ENCODE results near the gene SLFN12L.

SLFN12L gene

GRCh38 chr17:35545150-35545549 lies 7.7 kb upstream of the SLFN12L start:
- H3K4me3 ChIP-seq (ENCODE audit: control insufficient read depth, low read depth, low read length), result no peak overlapping the region
- DNase-seq (ENCODE audit: low read depth), result no peak
- TF ChIP-seq, protein P1, sequence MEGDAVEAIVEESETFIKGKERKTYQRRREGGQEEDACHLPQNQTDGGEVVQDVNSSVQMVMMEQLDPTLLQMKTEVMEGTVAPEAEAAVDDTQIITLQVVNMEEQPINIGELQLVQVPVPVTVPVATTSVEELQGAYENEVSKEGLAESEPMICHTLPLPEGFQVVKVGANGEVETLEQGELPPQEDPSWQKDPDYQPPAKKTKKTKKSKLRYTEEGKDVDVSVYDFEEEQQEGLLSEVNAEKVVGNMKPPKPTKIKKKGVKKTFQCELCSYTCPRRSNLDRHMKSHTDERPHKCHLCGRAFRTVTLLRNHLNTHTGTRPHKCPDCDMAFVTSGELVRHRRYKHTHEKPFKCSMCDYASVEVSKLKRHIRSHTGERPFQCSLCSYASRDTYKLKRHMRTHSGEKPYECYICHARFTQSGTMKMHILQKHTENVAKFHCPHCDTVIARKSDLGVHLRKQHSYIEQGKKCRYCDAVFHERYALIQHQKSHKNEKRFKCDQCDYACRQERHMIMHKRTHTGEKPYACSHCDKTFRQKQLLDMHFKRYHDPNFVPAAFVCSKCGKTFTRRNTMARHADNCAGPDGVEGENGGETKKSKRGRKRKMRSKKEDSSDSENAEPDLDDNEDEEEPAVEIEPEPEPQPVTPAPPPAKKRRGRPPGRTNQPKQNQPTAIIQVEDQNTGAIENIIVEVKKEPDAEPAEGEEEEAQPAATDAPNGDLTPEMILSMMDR (conservative IDR thresholded peaks at IDR 0.05; ENCODE audit: control insufficient read depth, insufficient read depth, low read depth, low read length), result no peak

DNA sequence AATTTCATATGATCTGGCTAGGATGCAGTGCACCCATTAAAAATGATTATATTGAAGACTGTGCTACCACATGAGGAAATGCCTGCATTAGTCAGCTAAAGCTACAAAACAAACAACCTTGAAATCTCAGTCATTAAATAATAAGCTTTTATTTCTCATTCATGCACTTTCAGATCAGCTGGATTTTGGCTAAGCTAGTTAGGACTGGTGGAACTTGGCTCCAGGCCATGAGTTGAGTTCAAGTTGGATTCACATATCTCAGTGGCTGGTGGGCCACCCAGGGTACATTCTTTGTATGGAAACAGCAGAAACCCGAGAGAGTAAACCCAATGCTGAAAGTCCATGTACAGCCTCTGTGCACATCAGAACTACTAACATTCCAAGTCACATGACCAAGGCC lies 6.4 kb upstream of the SLFN12L start:
- TF ChIP-seq, protein P1 (conservative IDR thresholded peaks at IDR 0.05; ENCODE audit: control insufficient read depth, insufficient read depth, low read depth, low read length), result no peak
- no peak for DNase-seq (ENCODE audit: low read depth)
- no peak overlapping the region for H3K4me3 ChIP-seq (ENCODE audit: control insufficient read depth, low read depth, low read length)

DNA sequence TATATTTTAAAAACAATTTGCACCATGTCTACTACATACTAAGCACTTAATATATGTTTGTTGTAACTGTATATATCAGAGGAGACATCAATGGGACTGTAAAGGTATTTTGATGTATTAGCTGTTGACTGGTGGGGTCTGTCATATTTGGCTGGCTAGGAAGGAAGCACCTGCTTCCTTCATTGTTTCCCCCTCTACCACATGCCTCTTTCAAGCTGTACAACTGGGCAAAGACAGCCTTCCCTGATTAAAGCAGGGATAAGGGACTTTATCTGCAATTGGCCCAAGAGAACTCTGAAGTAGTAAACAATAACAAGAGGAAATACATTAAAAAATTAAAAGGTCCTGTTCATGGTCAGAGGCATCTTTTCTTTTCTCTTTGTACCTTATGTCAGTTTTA lies 5.5 kb upstream of the SLFN12L start:
- no peak overlapping the region for H3K4me3 ChIP-seq (ENCODE audit: control insufficient read depth, low read depth, low read length)
- TF ChIP-seq, protein P1 (conservative IDR thresholded peaks at IDR 0.05; ENCODE audit: control insufficient read depth, insufficient read depth, low read depth, low read length), result no peak
- DNase-seq (ENCODE audit: low read depth), result no peak

- H3K4me3 ChIP-seq (ENCODE audit: control insufficient read depth, low read depth, low read length), result no peak overlapping the region
- TF ChIP-seq, protein P1 (conservative IDR thresholded peaks at IDR 0.05; ENCODE audit: control insufficient read depth, insufficient read depth, low read depth, low read length), result no peak
- DNase-seq (ENCODE audit: low read depth), result no peak
Measured at GRCh38 chr17:35541434-35541833, 4.0 kb upstream of the SLFN12L start.

DNA sequence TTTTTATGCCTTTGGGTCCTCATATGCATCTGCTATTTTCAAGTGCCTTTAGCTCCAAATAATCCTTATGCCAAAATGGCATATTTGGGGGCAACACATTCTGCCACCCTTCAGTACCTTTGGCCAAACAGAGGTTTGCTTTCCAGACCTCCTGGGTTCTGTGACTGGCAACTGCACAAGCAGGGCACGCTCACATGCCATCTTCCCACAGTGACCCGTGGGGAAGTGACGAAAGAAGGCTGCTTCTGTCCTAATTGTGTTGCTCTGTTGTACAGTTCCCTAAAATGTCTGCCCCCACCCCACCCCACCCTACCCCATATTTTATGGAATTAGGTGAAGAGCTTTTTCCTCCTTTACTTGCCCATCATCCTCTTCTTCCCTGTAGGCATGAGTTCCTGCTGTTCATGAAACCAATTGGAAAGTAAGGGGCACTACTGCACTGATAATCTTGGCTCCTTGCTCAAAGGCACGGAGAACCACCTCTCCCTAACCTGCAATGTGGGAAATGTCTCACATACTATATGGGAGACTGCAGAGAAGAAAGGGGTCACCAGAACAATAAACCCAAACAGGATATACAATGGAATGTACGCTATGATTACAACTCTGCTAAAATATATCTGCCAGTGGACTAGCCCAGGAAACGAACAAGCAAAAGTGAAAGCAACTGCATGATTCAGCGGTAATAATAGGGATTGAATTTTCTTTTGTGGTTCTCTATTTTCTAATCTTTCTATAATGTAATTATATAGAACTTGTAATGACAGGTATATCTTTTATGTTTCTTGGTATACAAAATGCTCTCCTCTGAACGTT lies 3.3 kb upstream of the SLFN12L start:
- no peak overlapping the region for H3K4me3 ChIP-seq (ENCODE audit: control insufficient read depth, low read depth, low read length)
- TF ChIP-seq, protein P1 (conservative IDR thresholded peaks at IDR 0.05; ENCODE audit: control insufficient read depth, insufficient read depth, low read depth, low read length), result no peak
- DNase-seq (ENCODE audit: low read depth), result peak; percentile 25

GRCh38 chr17:35539659-35540026 lies 2.2 kb upstream of the SLFN12L start:
- no peak overlapping the region for H3K4me3 ChIP-seq (ENCODE audit: control insufficient read depth, low read depth, low read length)
- DNase-seq (ENCODE audit: low read depth), result no peak
- TF ChIP-seq, protein P1 (conservative IDR thresholded peaks at IDR 0.05; ENCODE audit: control insufficient read depth, insufficient read depth, low read depth, low read length), result no peak
